GM19324 (cell line): Measurements from ENCODE around the gene ARHGAP19.

ENCODE experiments used
- ATAC-seq: cut with Tn5 transposase; IDR thresholded peaks from one replicate; pipeline ENCODE4 v1.9.1; 2021; ENCODE audit warnings: mild to moderate bottlenecking, moderate library complexity; ENCODE audit not compliant: unreplicated experiment, low FRiP score

The ARHGAP19 gene

DNA sequence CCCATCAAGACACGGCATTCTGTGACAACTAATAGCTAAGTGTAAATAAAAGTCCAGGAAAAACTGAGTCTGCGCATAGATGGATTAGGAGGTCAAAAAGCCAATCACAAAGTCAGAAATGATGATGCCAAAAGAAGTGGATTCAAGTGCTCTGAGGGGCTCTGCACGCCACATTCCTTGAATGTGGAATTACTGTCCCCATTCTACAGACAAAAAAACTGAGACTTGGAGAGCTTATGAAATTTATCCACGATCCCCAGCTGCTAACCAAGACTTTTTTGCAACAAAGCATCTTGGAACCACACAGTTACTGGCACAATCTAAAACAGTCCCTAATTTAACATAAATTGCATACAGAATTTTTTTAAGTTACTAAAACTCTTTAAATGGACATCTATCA, 57.1 kb downstream of the ARHGAP19 start:
- ATAC-seq = no peak

DNA sequence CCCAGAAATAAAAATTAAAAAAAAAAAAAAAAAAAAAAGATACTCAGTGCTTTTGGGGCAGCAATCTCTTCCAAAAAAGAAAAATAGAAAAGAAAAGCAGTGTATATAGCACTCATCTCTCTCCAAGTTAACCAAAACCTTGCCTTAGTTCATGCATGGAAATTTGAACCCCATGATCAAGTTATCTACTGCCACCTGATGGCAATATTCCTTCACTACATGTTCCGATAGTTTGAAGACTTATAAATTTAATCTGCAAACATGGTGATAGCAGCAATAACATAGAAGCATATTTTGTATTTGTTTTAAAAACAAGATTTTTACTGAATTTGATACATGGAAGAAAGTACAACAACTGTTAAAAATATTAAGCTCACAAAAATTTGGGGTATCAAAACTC, 58.0 kb downstream of the ARHGAP19 start:
- no peak for ATAC-seq

DNA sequence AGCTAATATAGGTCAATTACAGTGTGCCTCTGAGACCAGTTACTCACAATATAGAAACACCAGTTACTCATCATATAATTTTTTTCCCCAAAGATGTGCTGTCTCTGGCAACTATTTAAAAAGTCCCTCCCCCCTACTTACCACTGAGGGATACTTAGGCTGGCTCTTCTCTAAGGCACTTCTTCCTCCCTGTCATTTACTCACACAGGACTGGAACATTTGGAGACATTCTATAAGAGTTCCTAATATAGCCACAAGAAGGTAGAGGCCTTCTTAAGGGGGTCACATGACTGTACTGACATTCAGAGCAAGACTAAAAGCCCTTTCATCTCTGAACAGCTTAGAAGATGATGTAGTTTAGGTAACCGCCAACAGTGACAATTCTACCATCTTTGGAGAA, 62.3 kb downstream of the ARHGAP19 start:
- no peak for ATAC-seq

DNA sequence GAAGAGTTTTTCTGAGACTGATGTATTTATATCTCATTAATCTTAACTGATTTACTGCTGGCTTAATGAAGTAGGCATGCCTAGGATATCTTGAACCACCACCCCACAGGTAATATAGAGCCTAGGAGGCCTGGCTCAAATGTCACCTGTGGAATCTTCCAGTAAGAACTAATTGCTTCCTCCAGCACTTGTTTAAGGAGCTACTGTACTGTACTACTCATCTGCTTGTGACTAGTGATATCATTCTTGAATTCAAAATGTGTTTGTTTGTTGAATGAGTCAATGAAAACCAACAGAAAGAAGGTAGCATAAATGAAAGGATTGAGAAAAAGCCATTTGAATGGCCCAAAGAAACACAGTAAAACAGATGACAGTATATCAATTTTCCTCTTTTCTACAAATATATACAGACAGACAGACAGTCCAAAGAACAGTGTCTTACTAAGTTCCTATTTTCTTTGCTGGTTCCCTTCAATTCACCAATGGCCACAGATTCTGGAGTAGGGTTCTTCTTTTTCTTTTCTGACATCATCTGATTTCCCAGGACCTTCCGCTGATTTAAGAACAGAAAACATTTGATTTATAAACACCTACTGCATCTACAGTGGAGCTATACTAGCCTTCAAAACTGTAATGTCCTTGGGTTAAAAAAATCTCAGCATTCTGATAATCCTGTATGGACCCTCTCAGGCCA, 63.0 kb downstream of the ARHGAP19 start:
- no peak for ATAC-seq

DNA sequence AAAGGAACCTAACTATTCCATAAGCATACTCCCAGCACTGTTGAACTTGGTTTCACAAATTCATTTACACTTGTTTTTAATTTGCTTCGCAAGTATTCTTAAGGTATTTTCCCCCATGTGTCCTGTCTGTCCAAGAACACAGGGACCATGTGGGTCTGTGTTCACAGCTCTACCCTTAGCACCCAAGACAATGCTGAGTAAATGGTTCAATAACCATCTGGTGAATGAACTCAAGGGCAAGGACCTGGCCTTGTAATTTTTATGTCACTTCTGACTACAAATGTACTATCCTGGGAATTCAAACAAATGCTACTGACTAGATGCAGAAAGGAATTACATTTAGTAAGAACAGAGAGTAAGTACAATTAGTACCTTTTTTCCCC, 63.7 kb downstream of the ARHGAP19 start:
- ATAC-seq = no peak

DNA sequence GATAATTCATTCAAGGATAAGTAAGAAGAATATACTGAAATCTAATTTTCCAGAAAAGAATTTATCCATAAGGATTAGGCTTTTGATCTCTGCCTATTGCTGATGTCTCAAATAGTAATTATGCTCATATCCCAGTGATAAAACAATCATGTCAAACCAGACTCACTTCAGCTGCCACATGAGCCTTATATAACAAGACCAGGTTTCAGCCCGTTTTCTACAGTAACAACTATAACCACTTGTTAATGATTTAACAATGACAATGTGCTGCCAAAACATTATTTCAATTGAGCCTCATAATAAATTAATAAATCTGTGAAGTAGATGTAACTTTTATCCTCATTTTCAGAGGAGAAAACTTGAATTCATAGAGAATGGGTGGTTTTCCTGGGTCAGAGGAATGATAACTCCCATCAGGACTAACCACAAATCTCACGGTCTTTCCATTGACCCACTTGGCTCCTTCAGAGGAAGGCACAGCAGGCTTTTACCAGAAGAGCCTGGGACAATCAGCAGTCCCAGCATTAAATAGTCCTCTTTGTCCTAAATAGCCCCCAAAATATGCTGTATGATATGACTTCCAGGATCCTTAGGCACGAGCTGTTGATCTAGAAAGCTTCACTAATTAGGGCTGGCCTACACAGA, 64.2 kb downstream of the ARHGAP19 start:
- ATAC-seq = no peak

DNA sequence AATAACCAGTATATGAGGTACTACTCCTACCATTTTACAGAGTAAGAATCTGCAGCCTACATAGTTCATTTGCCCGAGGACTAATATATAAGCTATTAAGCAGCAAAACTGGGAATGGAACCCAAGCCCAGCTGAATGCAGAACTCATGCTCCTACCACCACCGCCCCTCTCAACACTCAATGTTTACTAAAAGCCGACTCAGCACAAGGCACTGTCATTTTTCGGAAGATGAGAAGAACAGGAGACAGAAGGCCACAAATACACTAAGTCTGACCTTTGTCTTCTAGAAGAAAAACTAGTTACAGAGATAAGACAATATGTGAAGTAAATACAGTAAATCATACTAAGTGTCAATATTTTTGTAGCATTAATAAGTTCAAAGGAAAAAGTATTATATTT, 66.0 kb downstream of the ARHGAP19 start:
- ATAC-seq = no peak

DNA sequence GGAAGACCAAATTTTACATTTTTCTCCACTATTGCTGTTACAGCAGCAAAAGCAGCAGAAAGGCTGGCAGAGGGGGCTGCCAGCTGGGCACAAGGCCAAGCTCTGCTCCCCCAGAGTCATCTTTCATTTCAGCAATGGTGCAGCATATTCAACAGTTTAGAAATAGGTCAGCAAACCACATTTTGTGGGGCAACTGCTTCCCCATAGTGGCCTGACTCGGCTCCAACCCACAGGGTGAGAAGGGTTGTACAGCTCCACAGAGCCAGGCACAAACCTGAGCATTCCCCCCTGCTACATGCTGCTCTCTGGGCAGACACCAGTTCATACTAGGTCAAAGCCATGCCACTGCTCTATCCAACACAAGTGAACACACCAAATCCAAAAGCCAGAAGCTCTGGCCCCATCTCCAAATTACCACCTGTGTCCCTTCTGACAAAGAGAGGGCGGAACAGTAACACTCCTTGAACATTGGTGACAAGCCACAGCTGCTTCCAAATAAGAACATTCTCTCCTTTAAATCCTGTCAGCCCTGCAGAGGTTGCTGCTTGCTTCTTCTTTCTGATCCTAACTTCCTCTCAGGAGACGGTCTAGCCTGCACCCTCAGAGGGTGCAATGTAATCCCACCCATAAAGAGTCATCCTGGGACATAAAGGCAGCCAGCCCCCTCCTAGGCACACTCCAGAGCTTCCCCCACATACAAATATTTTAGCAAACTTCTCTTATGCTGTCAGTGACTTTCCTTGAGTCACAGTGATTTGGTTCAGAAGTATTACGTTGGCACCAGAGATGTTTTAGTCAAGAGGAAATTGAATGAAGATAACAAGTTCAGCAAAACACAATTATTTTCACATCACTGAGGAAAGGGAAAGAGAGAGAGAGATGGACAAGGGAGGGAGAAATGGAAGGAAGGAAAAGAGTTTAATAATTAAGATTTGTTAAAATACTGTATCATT, 67.7 kb downstream of the ARHGAP19 start:
- ATAC-seq = no peak

DNA sequence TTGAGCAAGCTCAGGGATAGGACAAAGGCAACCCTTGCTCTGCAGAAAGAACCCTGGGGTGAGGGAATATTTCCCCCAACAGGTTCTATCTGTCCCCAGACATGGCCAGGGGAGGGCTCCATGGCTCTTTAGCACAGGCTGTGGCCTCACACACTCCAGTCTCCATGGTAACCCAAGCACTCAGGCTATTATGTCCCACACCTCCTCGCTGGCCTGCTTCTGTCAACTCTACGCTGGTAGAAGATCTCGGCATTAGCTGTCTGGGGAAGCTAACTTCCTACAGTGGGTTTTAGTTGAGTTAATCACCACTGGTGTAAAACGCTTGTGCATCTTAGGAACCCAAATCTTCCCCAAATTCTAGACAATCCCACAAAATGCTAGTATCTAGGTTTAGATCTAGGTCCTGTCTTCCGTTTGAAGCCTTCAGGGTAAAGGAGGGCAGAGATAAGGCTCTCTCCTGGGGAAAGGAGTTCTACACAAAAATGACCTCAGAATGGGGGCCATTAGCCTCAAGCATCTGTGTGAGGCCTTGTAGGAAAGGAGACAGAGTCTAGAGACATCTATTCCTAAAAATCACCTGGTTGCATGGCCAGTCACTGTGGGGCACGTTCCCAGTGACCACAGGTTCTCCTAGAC, 70.0 kb downstream of the ARHGAP19 start:
- no peak for ATAC-seq

DNA sequence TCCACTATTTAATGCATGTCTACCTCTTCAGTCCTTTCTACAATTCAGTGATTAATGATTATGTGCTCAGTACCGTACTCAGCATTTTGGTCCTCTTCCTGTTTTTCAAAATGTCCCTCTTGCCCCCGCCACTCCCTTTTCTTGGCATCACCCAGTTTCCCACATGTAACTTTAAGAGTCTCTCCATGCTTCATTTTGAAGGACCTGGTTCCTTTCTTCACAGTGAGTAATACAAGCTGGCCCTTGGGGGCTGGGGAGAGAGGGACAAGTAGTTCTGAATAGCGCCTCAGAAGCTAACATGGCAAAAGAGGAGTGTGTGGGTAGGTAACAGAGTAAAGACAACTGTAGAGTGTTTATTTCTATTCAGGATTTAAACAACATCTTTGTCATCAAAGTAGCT, 72.1 kb downstream of the ARHGAP19 start:
- no peak for ATAC-seq

DNA sequence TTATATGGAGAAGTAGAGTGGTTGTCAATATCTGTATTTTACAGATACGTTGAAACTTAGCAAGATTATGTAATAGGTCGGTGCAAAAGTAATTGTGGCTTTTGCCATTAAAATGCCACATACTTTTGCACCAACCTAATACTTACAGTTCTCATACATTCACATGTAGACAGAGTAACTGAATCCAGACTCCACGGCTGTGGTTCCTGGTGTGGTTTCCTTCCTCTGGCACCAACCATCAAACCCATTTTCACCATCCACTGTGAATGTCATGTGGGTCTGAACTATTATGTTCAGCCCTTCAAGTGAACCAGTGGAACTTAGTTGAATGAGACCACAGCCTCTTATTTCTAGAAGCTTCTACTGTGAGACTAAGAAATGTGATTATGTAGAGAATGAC, 75.1 kb downstream of the ARHGAP19 start:
- ATAC-seq = no peak

DNA sequence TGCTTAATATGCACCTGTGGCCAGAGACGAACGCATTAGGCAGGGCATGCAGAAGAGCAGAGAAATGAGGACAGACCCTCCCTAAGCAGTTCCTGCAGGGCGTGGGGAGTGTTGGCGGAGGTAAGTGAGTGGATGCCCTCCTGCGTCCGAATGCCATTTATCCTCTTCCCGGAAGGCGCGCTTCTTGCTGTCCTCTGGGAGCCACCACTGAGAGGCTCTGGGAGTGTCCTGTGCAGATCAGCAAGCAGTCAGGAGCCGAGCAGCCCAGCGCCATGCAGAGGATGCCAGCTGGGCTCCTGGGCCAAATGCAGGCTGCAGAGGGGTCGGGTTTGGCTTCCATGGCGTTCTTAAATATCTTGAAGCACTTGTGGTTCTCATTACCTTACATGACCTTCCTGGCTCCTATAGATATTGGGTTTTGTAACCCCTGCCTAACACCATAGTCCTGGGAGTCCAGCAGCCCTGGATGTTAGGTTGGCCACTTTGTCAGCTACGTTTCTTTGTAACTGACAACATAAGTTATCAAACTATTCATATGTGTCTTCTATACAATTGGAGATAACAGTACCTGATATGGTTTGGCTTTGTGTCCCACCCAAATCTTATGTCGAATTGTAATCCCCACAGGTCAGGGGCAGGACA, 76.7 kb downstream of the ARHGAP19 start:
- no peak for ATAC-seq

DNA sequence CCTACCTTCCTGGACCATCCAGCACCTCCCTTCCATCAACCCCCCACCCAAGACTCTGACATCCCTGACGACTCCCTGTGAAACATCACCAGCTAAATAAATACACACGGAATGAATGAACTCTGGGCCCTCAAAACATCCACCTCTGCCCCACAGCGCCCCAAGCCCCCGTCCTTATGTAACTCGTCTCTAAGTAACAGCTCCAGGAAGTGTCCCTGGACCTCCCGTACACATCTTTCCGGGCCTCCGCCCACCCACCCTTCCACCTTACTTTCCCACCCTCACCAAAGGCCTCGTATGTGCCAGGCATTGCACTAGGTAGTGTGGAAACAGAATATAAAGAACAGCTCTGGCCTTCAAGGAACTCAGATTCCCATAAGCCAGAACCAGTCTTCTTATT, 79.0 kb downstream of the ARHGAP19 start:
- no peak for ATAC-seq

DNA sequence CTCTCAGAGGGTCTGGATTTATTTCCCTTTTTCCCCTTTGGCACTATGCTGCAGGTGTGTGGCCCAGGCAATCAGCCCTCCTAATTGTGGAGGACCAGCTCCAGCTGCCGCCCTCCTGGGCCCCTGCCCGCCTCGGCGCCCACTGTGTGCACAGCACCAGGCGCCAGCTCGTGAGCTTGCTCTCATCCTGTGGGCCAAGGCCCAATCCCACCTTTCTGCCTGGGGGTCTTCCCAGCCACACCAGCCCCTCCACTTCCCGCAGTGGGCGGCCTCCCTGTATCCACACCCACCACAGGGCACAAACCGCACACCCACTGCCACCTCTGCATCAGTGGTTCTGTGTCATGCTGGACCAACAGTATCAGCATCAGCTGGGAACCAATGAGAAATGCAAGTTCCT, 81.2 kb downstream of the ARHGAP19 start:
- ATAC-seq = no peak

DNA sequence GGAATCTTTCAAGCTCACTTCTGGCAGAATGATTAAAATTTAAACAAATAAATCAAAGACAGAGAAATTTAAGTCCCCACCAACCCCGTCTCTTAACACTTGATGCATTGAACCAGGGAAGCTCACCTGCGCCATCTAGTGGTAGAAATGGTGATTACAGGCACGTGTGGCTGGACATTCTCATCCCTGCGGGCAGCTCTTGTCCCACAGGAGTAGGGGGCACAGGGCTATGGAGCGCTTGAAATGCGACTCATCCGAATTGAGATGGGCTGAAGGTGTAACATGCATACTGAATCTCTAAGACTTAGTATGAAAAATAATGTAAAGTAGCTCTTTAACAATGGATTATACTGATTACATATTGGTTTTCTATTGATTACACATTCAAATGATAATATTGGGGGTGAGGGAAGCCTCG, 81.9 kb downstream of the ARHGAP19 start:
- no peak for ATAC-seq

DNA sequence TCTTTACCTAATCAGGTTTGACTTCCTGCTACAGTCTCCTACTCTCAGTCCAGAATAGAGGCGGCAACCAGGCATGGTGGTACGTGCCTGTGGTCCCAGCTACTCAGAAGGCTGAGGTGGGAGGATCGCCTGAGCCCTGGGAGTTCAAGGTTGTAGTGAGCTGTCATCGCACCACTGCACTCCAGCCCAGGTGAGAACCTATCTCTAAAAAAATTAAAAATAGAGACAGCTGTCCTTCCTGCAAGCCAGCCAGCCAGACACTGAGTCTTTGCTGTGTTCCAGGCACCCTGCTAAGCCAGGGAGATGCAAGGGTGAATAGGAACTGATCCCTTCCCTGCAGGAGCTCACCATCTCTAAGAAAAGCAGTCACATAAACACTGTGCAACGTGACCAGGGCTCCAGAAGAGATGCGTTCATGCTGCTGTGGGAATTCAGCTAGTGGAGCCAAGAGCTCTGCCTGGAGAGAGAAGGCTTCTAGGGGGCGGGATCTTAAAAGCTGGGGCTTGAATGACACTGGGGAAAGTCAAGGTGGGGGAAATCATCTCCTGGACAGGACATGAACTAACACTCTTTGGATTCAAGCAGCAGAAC, 84.6 kb downstream of the ARHGAP19 start:
- no peak for ATAC-seq

DNA sequence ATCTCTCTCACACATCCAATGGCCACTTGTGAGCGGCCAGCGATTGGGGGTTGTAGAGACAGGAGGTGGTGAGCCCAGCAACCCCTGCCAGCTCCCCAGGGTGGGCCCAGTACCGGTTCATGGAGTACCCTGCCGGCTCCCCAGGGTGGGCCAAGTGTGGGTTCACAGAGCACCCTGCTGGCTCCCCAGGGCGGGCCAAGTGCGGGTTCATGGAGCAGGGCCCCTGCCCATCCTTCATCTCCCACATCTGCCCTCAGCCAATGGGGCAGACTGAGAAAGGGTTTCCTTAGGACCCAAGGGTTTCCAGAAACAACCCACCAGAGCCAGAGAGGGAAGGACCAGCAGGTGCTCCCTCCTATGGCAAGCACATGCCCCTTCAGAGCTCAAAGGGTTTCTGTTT, 85.3 kb downstream of the ARHGAP19 start:
- ATAC-seq = no peak

DNA sequence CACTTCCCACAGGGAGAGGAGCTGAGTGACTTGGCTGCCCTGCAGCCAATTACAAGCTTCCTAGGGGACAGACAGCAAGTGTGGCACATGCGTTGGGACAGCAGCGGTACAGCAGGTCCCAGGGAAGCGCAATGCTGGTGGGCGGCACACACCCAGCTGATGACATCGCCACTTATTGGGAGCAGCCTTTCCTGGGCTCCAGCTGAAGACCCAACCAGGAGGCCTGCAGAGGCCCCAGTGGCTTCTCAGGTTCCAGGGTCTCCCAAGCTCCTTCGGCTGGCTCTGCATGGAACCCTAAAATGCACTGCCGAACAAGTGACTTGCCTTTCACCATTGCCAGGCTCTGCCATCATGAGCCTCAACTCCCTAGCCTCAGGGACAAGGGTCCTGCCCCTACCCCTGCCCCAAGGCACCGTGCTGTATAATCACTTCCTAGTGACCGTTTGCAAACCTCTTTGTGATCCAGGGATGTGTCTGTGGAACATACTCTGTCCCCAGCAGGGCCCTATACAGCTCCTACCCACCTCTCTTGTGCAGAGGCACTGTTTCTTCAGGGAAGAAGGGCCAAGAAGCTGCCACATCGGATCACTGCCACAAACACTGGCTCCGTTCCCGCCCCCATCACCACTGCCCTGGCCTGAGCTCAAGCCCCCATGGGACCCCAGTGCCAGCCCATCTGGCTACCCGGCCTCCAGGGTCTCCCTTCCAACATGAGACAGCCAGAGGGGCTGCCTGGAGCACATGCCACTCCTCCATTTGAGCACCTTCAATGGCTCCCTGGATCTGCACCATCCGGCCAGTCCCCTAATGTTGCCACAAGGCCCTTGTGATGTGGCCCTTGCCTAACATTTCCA, 87.4 kb downstream of the ARHGAP19 start:
- no peak for ATAC-seq

DNA sequence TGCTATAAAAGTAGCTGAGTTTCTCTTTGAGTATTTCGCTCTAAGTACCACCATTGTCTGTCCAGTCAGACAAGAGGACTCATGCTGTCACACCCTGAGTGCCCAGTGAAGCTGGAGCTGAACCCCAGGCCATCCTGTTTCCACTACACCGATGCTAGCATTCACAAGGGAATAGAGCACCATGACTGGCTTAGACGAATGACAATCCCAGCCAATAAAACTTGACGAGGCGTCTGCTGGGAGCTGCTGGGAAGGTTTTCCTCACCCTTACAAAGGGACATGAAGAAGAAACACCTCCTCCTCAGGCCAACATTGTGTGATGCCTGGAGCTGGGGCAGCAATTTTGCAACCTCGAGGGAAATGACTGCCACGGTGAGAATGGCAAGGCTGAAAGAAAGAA, 89.2 kb downstream of the ARHGAP19 start:
- ATAC-seq = no peak
